Thyroid gland (tissue), 4 donors: ENCODE data around the gene RNF213.
"Not testable (repeated sequence)": the region's sequence is repeated elsewhere in the genome, so short reads cannot be mapped to it uniquely, and the experiment has no call there.

Source experiments
- CTCF ChIP-seq, 6 experiments: fragments of 200-600 bp in 3 of 6; fragments of 450-650 bp in 3 of 6; sonication (generic) in 3 of 6; IDR thresholded peaks; one replicate each; pipeline ENCODE4 v1.5.1; 2016 to 2019; ENCODE audit warnings: antibody characterized with exemption in 6 of 6, mild to moderate bottlenecking in 2 of 6, inconsistent platforms in 1 of 6, moderate library complexity in 1 of 6
- POLR2A ChIP-seq, 2 donors: fragments of 450-650 bp; IDR thresholded peaks; one replicate each; pipeline ENCODE4 v1.6.1; 2017; ENCODE audit warnings: antibody characterized with exemption in 2 of 2, mild to moderate bottlenecking in 2 of 2, moderate library complexity in 1 of 2

- TF ChIP-seq CTCF, POLR2A (IDR thresholded peaks at IDR 0.05): not testable (repeated sequence)
Measured at GRCh38 chr17:80402102-80402501, 141.4 kb downstream of the RNF213 start.
